HG03045 (cell line): ENCODE results near the gene HEG1.

ENCODE experiments used
- ATAC-seq: cut with Tn5 transposase; IDR thresholded peaks from one replicate; pipeline ENCODE4 v1.9.1; 2021; ENCODE audit warnings: mild to moderate bottlenecking, moderate library complexity; ENCODE audit not compliant: unreplicated experiment

HEG1 gene

DNA sequence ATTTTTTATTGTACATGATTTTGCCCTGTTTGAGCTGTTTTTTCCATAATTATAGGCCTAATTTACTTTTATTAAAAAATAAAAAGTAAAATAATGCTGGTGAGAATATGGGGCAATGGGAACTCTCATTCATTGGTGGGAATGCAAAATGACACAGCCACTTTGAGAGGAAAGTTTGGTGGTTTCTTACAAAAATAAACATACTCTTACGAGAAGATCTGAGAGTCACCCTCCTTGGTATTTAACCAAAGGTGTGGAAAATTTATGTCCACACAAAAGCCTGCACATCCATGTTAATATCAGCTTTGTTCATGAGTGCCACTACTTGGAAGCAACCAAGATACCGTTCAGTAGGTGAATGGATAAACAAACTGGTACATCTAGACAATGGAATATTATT, 131.1 kb downstream of the HEG1 start:
- ATAC-seq = no peak

DNA sequence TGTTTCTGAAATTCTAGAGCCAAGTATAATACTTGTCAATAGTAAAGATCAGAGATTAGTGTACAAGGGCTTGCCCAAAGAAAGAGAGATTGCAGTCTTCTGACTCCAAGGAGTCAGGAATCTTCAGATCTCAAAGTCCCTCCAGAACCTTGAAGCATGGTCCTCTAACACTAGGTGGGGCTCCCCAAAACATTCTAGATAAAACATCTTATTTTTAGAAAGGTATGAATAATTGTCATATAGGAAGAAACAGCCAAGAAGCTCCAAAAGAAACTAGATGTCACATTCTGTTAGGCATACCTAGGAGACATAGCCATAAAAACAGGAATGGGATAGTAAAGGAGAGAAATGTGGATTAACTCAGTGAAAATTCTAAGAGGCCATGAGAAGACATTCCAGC, 132.0 kb downstream of the HEG1 start:
- no peak for ATAC-seq

GRCh38 chr3:124920718-124921117, 135.1 kb downstream of the HEG1 start:
- ATAC-seq = no peak

DNA sequence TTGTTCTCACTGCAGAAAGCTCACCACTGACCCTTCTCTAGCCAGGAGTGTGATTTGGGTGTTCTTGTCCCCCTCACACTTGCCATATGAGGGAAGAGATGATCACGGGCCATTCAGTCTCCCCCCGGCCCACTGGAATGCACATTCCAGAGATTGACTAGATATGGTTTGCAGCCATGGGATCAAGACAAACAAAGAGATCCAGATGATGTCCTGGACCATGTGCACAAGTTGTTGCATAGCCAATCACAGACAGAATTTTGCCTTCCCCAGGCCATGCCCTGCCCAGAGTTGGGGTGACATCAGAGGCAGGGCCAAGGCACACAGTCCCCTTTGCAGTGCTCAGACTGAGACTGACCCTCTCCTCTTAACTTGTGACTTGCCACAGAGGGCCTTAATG, 136.0 kb downstream of the HEG1 start:
- no peak for ATAC-seq

DNA sequence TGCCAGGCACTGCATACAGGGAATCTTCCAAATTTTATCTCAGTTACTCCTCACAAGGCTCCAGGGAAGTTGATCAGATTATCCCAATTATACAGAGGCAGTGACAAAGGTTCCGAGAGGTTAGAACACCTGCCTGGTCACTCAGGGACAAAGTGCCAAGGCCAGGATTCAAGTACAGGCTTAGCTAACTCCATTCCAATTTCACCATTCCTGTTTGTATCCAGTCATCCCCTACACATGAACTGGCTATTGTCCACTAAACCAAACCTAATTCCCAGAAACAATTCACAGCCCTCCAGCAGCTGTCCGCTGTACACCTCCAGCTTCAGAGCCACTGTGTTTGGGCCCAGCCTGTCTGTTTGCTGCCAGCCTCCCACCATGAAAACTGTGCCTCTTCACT, 137.3 kb downstream of the HEG1 start:
- no peak for ATAC-seq

DNA sequence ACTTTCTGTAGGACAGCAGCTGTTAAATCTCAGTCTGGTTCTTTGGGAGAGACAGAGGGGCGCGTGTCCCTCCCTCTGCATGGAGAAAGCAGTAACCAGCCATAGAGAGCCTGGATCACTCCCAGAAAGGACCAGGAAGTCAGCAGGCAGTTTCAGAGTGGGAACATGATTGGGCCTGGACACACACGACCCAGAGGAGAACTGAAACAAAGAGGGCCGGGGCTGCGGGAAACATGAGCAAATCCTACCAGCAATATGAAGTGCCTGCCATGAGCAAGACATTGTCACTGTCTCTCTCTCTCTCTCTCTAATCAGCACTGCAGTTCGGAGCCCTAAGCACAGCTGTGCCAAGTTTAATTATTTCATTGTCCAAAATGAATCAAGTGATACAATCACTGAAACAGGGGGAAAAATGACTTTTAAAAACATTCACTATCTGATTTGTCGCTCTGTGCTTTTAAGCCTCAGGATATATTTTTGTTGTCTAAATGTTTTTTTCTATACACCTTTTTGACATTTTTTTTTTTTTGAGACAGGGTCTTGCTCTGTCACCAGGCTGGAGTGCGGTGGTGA, 138.9 kb downstream of the HEG1 start:
- ATAC-seq = no peak
